T-helper 17 cell (primary cell): ENCODE measurements around the gene LHFPL2. TPM values are rescaled to one million over a fixed set of nuclear protein-coding genes. Genes with fewer than 3 reads are reported as not detected.
A peak's percentile ranks its signal among the peaks of the same experiment; 100 is the strongest.
"Not testable (repeated sequence)": the region's sequence is repeated elsewhere in the genome, so short reads cannot be mapped to it uniquely, and the experiment has no call there.

Experiments used
- ATAC-seq: fragments of 150-1000 bp; cut with Tn5 transposase; 2 replicates; pipeline ENCODE4 v1.10.0; 2021; ENCODE audit warnings: mild to moderate bottlenecking, moderate library complexity
- DNase-seq, 3 donors: peaks; one replicate each; pipeline versions ENCODE4 v3.0.0 to v3.0.0-alpha.2; 2020 to 2021
- H3K9me3 ChIP-seq: one replicate; pipeline ENCODE4 v1.7.0; 2013; ENCODE audit warnings: low read length, mild to moderate bottlenecking; ENCODE audit not compliant: control insufficient read depth, poor library complexity, severe bottlenecking
- H3K27ac Mint-ChIP-seq: one replicate; pipeline ENCODE4 v1.8.0; 2022; ENCODE audit warnings: mild to moderate bottlenecking, moderate library complexity, mixed read lengths
- H3K27me3 Mint-ChIP-seq: one replicate; pipeline ENCODE4 v1.8.0; 2022; ENCODE audit warnings: mixed read lengths
- H3K36me3 Mint-ChIP-seq: one replicate; pipeline ENCODE4 v1.8.0; 2022; ENCODE audit warnings: low read depth, mixed read lengths
- H3K4me1 Mint-ChIP-seq: one replicate; pipeline ENCODE4 v1.8.0; 2022; ENCODE audit warnings: mild to moderate bottlenecking, mixed read lengths
- H3K4me3 Mint-ChIP-seq: one replicate; pipeline ENCODE4 v1.8.0; 2022; ENCODE audit warnings: mild to moderate bottlenecking, moderate library complexity, mixed read lengths
- total RNA-seq, 4 donors: library from RNA in 2 of 4; stranded (reverse) in 2 of 4; gene quantifications; one replicate each; pipeline ENCODE4 v1.2.3 and lab custom pipeline; 2022 to 2026

LHFPL2 gene
- total RNA-seq, 2 donors from 2014 or later = 1.3 to 4.3 TPM

- Mint-ChIP-seq H3K36me3 (no peaks in the 10 kb centered on the region), H3K4me1 (peaks cover 11% of the 10 kb centered on the region), H3K27me3 (no peaks in the 10 kb centered on the region), H3K27ac (no peak overlapping the region), H3K4me3 (no peak overlapping the region)
- H3K9me3 ChIP-seq = no peaks in the 10 kb centered on the region
- DNase-seq (no peak), ATAC-seq (peak; percentile 35)
Measured at GRCh38 chr5:78483809-78484521, 164.6 kb downstream of the LHFPL2 start.

GRCh38 chr5:78482948-78483347 is 165.6 kb downstream of the LHFPL2 start:
- ATAC-seq (no peak), DNase-seq (no peak)
- H3K4me3 Mint-ChIP-seq = no peak overlapping the region
- H3K36me3 Mint-ChIP-seq = no peaks in the 10 kb centered on the region
- H3K27me3 Mint-ChIP-seq = no peaks in the 10 kb centered on the region
- peaks cover 11% of the 10 kb centered on the region for H3K4me1 Mint-ChIP-seq
- H3K9me3 ChIP-seq = no peaks in the 10 kb centered on the region
- no peak overlapping the region for H3K27ac Mint-ChIP-seq

DNA sequence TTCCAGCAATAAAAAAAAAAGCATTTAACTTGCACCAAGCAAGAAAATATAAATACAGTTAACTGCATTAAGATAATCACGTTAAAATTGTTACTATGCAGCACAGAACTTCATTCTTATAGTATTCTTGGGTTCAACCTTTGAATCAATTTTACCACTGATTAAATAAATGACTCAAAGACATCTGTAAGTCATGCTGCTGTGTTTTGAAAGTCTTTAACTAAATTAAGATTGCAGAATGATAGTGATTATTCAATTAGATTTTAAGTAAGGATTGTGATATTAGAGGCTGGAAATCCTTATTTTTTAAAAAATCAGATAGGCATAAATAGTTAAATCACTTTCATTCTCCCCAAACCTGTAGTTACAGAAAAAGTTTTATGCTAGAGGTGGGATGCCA is 171.8 kb downstream of the LHFPL2 start:
- Mint-ChIP-seq H3K36me3 (no peaks in the 10 kb centered on the region), H3K27ac (no peak overlapping the region)

GRCh38 chr5:78475370-78475769 is 173.2 kb downstream of the LHFPL2 start:
- H3K27me3 Mint-ChIP-seq = no peaks in the 10 kb centered on the region

More for the DNA sequence above, 171.8 kb downstream of the LHFPL2 start:
- DNase-seq = no peak
- ATAC-seq = no peak
- Mint-ChIP-seq H3K4me1 (peaks cover 2% of the 10 kb centered on the region), H3K27me3 (no peaks in the 10 kb centered on the region), H3K4me3 (no peak overlapping the region)
- no peaks in the 10 kb centered on the region for H3K9me3 ChIP-seq

DNA sequence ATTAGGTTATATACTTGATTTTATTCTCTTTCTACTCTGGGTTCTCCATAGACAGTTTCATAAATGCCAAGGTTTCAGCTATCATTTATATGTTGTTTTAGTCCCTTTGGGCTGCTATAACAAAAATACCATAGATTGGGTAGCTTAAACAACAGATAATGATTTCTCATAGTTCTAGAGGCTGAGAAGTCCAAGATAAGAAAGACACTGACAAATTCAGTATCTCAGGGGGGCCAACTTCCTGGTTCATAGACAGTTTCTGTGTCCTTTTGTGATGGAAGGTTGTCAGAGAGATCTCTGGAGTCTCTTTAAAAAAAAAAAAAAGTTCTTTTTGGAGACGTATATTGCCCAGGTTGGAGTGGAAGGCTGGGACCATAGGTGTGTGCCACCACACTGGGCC is 174.8 kb downstream of the LHFPL2 start:
- no peaks in the 10 kb centered on the region for H3K9me3 ChIP-seq
- Mint-ChIP-seq H3K27me3 (no peaks in the 10 kb centered on the region), H3K36me3 (no peaks in the 10 kb centered on the region), H3K4me1 (peaks cover 2% of the 10 kb centered on the region), H3K27ac (no peak overlapping the region), H3K4me3 (no peak overlapping the region)
- DNase-seq (no peak), ATAC-seq (no peak)

More at GRCh38 chr5:78475370-78475769, 173.2 kb downstream of the LHFPL2 start:
- DNase-seq = no peak
- Mint-ChIP-seq H3K27ac (no peak overlapping the region), H3K4me3 (no peak overlapping the region), H3K36me3 (no peaks in the 10 kb centered on the region), H3K4me1 (peaks cover 2% of the 10 kb centered on the region)
- no peak for ATAC-seq
- H3K9me3 ChIP-seq = no peaks in the 10 kb centered on the region

GRCh38 chr5:78472469-78473106 is 176.0 kb downstream of the LHFPL2 start:
- Mint-ChIP-seq H3K4me1 (peaks cover 6% of the 10 kb centered on the region), H3K27ac (no peak overlapping the region), H3K36me3 (no peaks in the 10 kb centered on the region), H3K27me3 (no peaks in the 10 kb centered on the region), H3K4me3 (no peak overlapping the region)
- no peak for DNase-seq
- no peaks in the 10 kb centered on the region for H3K9me3 ChIP-seq
- no peak for ATAC-seq

DNA sequence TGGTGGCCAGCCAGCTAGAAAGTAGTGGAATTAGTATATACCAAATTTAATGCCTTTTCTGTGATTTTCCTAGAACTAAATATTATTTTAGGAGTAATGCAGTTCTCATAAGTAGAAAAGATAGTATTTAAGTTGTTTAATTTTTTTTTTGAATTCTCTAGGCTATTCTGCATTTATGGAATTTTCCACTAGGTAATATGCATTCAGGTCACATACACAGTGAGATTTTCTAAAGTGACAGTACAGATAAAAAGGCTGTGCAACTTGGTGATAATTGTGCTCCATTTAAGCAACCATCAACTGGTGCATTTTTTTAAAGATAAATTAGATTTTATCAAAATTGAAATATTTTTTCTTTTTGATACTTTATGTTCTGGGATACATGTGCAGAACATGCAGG is 176.7 kb downstream of the LHFPL2 start:
- ATAC-seq = no peak
- H3K36me3 Mint-ChIP-seq = no peaks in the 10 kb centered on the region

GRCh38 chr5:78467752-78468357 is 180.7 kb downstream of the LHFPL2 start:
- H3K36me3 Mint-ChIP-seq = peaks cover 16% of the 10 kb centered on the region
- no peak overlapping the region for H3K4me3 Mint-ChIP-seq
- no peak for DNase-seq
- H3K4me1 Mint-ChIP-seq = peaks cover 6% of the 10 kb centered on the region
- no peaks in the 10 kb centered on the region for H3K9me3 ChIP-seq
- no peak overlapping the region for H3K27ac Mint-ChIP-seq
- no peak for ATAC-seq
- no peaks in the 10 kb centered on the region for H3K27me3 Mint-ChIP-seq

More for the DNA sequence above, 176.7 kb downstream of the LHFPL2 start:
- Mint-ChIP-seq H3K4me1 (peaks cover 6% of the 10 kb centered on the region), H3K27ac (no peak overlapping the region), H3K4me3 (no peak overlapping the region), H3K27me3 (no peaks in the 10 kb centered on the region)
- H3K9me3 ChIP-seq = no peaks in the 10 kb centered on the region
- DNase-seq = no peak

- Mint-ChIP-seq H3K36me3 (peaks cover 16% of the 10 kb centered on the region), H3K4me3 (no peak overlapping the region), H3K27me3 (no peaks in the 10 kb centered on the region), H3K4me1 (peaks cover 6% of the 10 kb centered on the region), H3K27ac (no peak overlapping the region)
- no peaks in the 10 kb centered on the region for H3K9me3 ChIP-seq
- DNase-seq (no peak), ATAC-seq (no peak)
Measured at GRCh38 chr5:78467140-78467539, 181.4 kb downstream of the LHFPL2 start.

DNA sequence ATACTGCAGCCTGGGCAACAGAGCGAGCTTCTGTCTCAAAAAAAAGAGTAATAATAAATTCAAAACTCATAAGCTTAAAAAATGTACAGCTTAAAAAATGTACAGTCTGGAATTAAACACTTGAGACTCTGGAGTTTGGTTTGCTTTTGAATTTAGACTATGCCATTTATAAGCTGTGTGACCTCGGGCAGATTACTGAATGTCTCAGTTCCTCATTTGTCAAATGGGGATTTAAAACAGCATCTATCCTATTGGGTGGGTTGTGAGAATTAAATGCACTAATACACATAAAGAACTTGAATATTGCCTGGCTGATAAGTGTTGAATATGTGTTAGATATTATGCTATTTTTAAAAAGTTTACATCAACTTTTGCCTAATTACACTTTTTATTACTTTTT is 189.7 kb downstream of the LHFPL2 start:
- H3K9me3 ChIP-seq = no peaks in the 10 kb centered on the region
- Mint-ChIP-seq H3K27ac (no peak overlapping the region), H3K27me3 (no peaks in the 10 kb centered on the region), H3K4me3 (no peak overlapping the region), H3K4me1 (peaks cover 3% of the 10 kb centered on the region), H3K36me3 (peaks cover 8% of the 10 kb centered on the region)
- no peak for ATAC-seq
- no peak for DNase-seq

GRCh38 chr5:78457507-78457906 is 191.1 kb downstream of the LHFPL2 start:
- DNase-seq, H3K4me3 Mint-ChIP-seq, ATAC-seq, H3K27ac Mint-ChIP-seq, H3K4me1 Mint-ChIP-seq, H3K36me3 Mint-ChIP-seq, H3K27me3 Mint-ChIP-seq, H3K9me3 ChIP-seq: not testable (repeated sequence)

DNA sequence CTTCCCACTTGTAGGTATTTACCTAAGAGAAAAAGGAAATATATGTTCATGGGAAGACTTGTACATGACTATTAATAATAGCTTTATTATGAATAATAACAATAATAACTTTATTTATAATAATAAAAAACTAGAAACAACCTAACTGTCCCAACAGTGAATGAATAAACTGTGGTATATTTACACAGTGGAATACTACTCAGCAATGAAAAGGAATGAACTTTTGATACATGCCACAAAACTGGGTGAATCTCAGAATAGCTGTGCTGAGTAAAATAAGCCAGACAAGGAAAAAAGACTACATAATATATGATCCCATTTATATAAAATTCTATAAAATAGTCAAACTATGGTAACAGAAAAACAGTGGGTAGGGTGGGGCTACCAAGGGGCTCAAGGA is 199.5 kb downstream of the LHFPL2 start:
- peaks cover 2% of the 10 kb centered on the region for H3K9me3 ChIP-seq
- Mint-ChIP-seq H3K4me1 (peaks cover 6% of the 10 kb centered on the region), H3K27ac (no peak overlapping the region), H3K27me3 (no peaks in the 10 kb centered on the region), H3K36me3 (peaks cover 6% of the 10 kb centered on the region), H3K4me3 (no peak overlapping the region)
- ATAC-seq = no peak
- no peak for DNase-seq

DNA sequence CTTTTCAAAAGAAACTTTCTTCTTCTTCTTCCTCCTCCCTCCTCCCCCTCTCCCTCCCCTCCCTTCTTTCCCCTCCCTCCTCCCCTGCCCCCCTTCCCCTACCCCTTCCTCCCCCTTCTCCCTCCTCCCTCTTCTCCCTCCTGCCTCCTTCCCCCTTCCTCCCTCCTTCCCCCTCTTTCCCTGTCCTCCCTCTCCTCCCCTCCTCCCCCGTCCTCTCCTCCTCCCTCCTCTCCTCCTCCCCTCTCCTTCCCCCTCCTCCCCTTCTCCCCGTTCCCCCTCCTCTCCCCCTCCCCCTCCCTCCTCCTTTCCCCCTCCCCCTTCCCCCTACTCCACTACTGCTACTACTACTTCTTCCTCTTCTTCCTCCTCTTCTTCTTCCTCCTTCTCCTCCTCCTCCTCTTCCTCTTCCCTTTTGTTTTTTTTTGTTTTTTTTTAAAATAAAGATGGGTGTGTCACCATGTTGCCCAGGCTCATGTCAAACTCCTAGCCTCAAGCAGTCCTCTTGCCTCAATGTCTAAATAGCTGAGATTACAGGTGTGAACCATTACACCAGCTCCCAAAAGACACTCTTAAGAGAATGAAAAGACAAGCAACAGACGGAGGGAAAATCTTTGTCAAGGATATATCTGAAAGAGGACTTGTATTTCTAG is 200.7 kb downstream of the LHFPL2 start:
- peaks cover 6% of the 10 kb centered on the region for H3K4me1 Mint-ChIP-seq
- no peak for DNase-seq
- H3K36me3 Mint-ChIP-seq = peaks cover 6% of the 10 kb centered on the region
- no peak for ATAC-seq
- H3K9me3 ChIP-seq = peaks cover 2% of the 10 kb centered on the region
- H3K27ac Mint-ChIP-seq = no peak overlapping the region
- no peak overlapping the region for H3K4me3 Mint-ChIP-seq
- no peaks in the 10 kb centered on the region for H3K27me3 Mint-ChIP-seq
